NCI-H2227 (cell line): ENCODE results near the gene MMP3.

ENCODE experiments used
- DNase-seq: peaks from one replicate; lab custom pipeline; 2025; ENCODE audit not compliant: unreplicated experiment; lab: John Stamatoyannopoulos, UW

The MMP3 gene

DNA sequence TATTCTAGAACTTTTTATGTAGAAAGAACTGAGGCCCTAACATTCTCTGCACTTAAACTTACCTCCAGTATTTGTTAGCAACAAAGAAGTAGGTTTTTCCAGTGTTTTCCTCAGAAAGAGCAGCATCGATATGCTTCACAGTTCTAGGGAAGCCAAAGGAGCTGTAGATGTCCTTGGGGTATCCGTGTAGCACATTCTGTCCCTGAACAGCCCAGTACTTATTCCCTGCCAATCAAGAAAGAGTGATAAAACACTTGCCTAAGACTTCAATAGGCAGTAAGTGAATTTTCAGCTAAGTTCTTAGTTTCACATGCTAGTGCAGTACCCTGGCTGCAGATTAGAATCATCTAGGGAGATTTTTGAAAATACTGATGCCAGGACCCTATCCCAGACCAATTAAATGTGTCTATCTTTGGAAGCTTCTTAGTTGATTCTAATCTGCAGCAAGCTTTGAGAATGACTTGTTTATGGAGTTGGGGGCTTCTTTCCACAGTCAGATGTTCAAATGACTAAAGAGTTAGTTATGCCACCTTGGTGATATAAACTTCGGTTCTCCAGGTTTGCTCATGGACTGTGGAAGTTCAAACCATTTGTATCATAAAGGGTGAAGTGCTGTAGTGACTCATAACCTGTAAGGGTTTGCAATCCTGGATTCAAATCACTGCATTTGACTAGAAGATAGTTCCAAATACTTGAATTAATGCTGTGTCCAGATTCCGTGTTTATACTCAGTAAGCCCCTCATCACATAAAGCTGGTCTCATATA, 52.0 kb downstream of the MMP3 start:
- DNase-seq, result no peak

DNA sequence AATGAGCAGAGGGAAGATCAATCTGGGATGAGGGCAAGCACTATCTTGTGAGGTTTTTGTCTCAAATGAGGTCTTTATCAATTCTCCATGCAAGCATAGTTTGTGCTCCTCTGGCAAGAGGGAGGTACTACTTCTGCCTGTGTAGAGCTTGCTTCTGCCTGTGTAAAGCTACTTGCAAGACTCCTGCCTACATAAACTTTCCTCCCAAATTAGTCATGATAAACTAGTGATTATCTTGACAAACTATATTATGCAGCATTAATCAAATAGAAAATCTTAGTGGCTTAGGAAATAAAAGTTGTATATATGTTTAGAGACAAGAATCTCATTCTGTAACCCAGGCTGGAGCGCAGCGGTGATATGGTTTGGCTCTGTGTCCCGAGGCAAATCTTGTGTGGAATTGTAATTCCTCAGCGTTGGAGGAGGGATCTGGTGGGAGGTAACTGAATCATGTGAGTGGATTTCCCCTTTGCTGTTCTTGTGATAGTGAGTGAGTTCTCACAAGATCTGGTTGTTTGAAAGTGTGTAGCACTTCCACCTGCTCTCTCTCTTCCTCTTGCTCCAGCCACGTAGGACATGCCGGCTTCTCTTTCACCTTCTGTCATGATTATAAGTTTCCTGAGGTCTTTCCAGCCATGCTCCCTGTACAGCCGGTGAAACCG, 54.9 kb downstream of the MMP3 start:
- no peak for DNase-seq
